GM23338 (cell line): ENCODE data around the gene CCDC68.

ENCODE experiments used
- EZH2 ChIP-seq: fragments of 200-600 bp; sonication (generic); IDR thresholded peaks from one replicate; pipeline ENCODE4 v1.8.0; 2017; ENCODE audit warnings: antibody characterized with exemption, mild to moderate bottlenecking, low read depth; ENCODE audit not compliant: unreplicated experiment
- EZH2phosphoT487 ChIP-seq: fragments of 200-600 bp; sonication (generic); IDR thresholded peaks from one replicate; pipeline ENCODE4 v1.8.1; 2018; ENCODE audit warnings: antibody characterized with exemption; ENCODE audit not compliant: unreplicated experiment
- POLR2AphosphoS5 ChIP-seq: IDR thresholded peaks from 2 replicates; pipeline ENCODE4 v1.6.1; 2016; ENCODE audit warnings: antibody characterized with exemption, low read depth
- TF ChIP-seq, protein P1 (sequence below), 2 experiments: fragments of 200-600 bp in 1 of 2; sonication (generic) in 1 of 2; conservative IDR thresholded peaks; 2 replicates each; pipeline versions ENCODE4 v1.5.1 to v1.6.1; 2016 to 2017; ENCODE audit warnings: antibody characterized with exemption in 2 of 2, low read depth in 2 of 2, mild to moderate bottlenecking in 2 of 2, moderate library complexity in 1 of 2
- TF ChIP-seq, protein P2 (sequence below): IDR thresholded peaks from one replicate; pipeline ENCODE4 v1.6.1; 2018; ENCODE audit warnings: antibody characterized with exemption; ENCODE audit not compliant: unreplicated experiment

DNA sequence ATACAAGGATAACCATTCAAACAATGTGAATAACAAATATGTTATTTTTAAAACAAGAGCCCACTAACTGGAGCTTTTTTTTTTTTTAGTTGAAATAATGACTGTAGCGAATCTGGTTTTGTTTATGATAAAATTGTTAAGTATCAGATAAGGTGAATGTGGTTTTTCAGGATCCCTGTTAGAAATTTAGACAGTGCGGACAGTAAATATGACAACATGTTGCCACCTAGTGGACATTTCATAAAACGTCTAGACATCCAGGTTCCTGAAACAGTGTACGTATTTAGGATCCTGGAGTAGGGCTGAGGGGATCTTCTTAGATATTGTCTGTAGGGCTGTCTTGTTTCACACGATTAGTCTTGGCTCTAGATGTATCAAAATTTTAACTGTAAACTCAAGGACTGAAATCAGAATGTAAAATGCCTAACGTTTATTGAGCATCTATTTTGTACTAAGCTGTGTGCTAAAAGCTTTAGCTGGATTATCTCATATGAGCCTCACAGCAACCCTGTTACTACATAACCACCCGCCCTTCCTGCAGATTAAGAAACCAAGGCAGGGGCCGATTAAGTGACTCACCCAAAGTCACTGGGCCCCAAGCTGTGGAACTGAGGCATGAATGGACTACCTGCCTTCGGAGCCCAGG, 23.9 kb upstream of the CCDC68 start:
- TF ChIP-seq, protein P1, sequence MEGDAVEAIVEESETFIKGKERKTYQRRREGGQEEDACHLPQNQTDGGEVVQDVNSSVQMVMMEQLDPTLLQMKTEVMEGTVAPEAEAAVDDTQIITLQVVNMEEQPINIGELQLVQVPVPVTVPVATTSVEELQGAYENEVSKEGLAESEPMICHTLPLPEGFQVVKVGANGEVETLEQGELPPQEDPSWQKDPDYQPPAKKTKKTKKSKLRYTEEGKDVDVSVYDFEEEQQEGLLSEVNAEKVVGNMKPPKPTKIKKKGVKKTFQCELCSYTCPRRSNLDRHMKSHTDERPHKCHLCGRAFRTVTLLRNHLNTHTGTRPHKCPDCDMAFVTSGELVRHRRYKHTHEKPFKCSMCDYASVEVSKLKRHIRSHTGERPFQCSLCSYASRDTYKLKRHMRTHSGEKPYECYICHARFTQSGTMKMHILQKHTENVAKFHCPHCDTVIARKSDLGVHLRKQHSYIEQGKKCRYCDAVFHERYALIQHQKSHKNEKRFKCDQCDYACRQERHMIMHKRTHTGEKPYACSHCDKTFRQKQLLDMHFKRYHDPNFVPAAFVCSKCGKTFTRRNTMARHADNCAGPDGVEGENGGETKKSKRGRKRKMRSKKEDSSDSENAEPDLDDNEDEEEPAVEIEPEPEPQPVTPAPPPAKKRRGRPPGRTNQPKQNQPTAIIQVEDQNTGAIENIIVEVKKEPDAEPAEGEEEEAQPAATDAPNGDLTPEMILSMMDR (conservative IDR thresholded peaks at IDR 0.05; ENCODE audit: low read depth in 2 of 2), result peak; percentile 74 to 86
- no peak for TF ChIP-seq EZH2
- TF ChIP-seq POLR2AphosphoS5, result no peak
- TF ChIP-seq, protein P2, sequence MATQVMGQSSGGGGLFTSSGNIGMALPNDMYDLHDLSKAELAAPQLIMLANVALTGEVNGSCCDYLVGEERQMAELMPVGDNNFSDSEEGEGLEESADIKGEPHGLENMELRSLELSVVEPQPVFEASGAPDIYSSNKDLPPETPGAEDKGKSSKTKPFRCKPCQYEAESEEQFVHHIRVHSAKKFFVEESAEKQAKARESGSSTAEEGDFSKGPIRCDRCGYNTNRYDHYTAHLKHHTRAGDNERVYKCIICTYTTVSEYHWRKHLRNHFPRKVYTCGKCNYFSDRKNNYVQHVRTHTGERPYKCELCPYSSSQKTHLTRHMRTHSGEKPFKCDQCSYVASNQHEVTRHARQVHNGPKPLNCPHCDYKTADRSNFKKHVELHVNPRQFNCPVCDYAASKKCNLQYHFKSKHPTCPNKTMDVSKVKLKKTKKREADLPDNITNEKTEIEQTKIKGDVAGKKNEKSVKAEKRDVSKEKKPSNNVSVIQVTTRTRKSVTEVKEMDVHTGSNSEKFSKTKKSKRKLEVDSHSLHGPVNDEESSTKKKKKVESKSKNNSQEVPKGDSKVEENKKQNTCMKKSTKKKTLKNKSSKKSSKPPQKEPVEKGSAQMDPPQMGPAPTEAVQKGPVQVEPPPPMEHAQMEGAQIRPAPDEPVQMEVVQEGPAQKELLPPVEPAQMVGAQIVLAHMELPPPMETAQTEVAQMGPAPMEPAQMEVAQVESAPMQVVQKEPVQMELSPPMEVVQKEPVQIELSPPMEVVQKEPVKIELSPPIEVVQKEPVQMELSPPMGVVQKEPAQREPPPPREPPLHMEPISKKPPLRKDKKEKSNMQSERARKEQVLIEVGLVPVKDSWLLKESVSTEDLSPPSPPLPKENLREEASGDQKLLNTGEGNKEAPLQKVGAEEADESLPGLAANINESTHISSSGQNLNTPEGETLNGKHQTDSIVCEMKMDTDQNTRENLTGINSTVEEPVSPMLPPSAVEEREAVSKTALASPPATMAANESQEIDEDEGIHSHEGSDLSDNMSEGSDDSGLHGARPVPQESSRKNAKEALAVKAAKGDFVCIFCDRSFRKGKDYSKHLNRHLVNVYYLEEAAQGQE, result no peak
- TF ChIP-seq EZH2phosphoT487, result no peak
